Large intestine (tissue), 3 donors: ENCODE measurements around the gene PIK3C2A. TPM values are rescaled to one million over a fixed set of nuclear protein-coding genes. Genes with fewer than 3 reads are reported as not detected.

Experiments used
- DNase-seq, 2 donors: peaks; one replicate each; pipeline versions ENCODE4 v3.0.0 to v3.0.0-alpha.2; 2013
- H3K27ac ChIP-seq: one replicate; pipeline ENCODE4 v1.5.1; 2013; ENCODE audit warnings: low read length
- H3K27me3 ChIP-seq: 2 replicates; pipeline ENCODE4 v1.6.1; 2013; ENCODE audit warnings: low read length; ENCODE audit not compliant: control insufficient read depth, insufficient read depth
- H3K36me3 ChIP-seq: 2 replicates; pipeline ENCODE4 v1.6.1; 2013; ENCODE audit warnings: low read length; ENCODE audit not compliant: control insufficient read depth, insufficient read depth
- H3K4me1 ChIP-seq: one replicate; pipeline ENCODE4 v1.6.1; 2013; ENCODE audit warnings: low read length; ENCODE audit not compliant: control insufficient read depth, insufficient read depth
- H3K4me3 ChIP-seq: one replicate; pipeline ENCODE4 v1.5.1; 2013; ENCODE audit warnings: low read length
- H3K9me3 ChIP-seq: one replicate; pipeline ENCODE4 v1.6.1; 2013; ENCODE audit warnings: mild to moderate bottlenecking, low read depth, low read length, moderate library complexity; ENCODE audit not compliant: control insufficient read depth
- WGBS: methylation state at CpG from one replicate; pipeline ENCODE4 v1.1.5; 2013; ENCODE audit warnings: low lambda C conversion rate; ENCODE audit not compliant: insufficient coverage; 5-methylcytosine and 5-hydroxymethylcytosine counted together
- polyA plus RNA-seq: library from polyadenylated mRNA; unstranded; fragments of 120-200 nt; gene quantifications from one replicate; pipeline ENCODE4 v1.2.1, GENCODE V29; 2013

Gene PIK3C2A
- polyA plus RNA-seq, 1 donor, result 49.8 TPM

GRCh38 chr11:17217401-17217800 lies 9.6 kb upstream of the PIK3C2A start:
- Histone ChIP-seq H3K36me3 (no peaks in the 10 kb centered on the region), H3K27me3 (no peaks in the 10 kb centered on the region), H3K4me3 (no peak overlapping the region), H3K4me1 (no peaks in the 10 kb centered on the region), H3K9me3 (no peaks in the 10 kb centered on the region), H3K27ac (no peak overlapping the region)
- WGBS, result 100% methylated on average over 3 of the region's 3 CpGs
- no peak for DNase-seq

- Histone ChIP-seq H3K4me3 (no peak overlapping the region), H3K4me1 (peaks cover 6% of the 10 kb centered on the region), H3K9me3 (no peaks in the 10 kb centered on the region), H3K27me3 (no peaks in the 10 kb centered on the region), H3K36me3 (no peaks in the 10 kb centered on the region), H3K27ac (no peak overlapping the region)
- DNase-seq, result no peak
Measured at GRCh38 chr11:17214338-17214737, 6.6 kb upstream of the PIK3C2A start.

- Histone ChIP-seq H3K9me3 (no peaks in the 10 kb centered on the region), H3K27me3 (no peaks in the 10 kb centered on the region), H3K36me3 (no peaks in the 10 kb centered on the region), H3K27ac (no peak overlapping the region), H3K4me3 (no peak overlapping the region), H3K4me1 (peaks cover 6% of the 10 kb centered on the region)
- no peak for DNase-seq
- WGBS, result no CpG with 5 or more reads among the region's 1 CpG
Measured at GRCh38 chr11:17211286-17211685, 3.5 kb upstream of the PIK3C2A start.

- no CpG with 5 or more reads among the region's 1 CpG for whole genome bisulfite sequencing
- Histone ChIP-seq H3K27ac (peak overlapping the region; percentile 33), H3K4me1 (peaks cover 6% of the 10 kb centered on the region), H3K9me3 (no peaks in the 10 kb centered on the region), H3K27me3 (no peaks in the 10 kb centered on the region), H3K4me3 (no peak overlapping the region), H3K36me3 (no peaks in the 10 kb centered on the region)
- DNase-seq, result peak in 1 of 2 donors; percentile 14
Measured at GRCh38 chr11:17209939-17210245, 2.1 kb upstream of the PIK3C2A start.

GRCh38 chr11:17208257-17208999 lies 642 bp upstream of the PIK3C2A start:
- H3K36me3 ChIP-seq, result no peaks in the 10 kb centered on the region
- H3K4me3 ChIP-seq, result peak overlapping the region; percentile 99
- H3K27ac ChIP-seq, result peak overlapping the region; percentile 99
- no CpG with 5 or more reads among the region's 26 CpGs for WGBS
- no peaks in the 10 kb centered on the region for H3K27me3 ChIP-seq
- peak; percentile 91 to 94 for DNase-seq
- H3K9me3 ChIP-seq, result no peaks in the 10 kb centered on the region
- H3K4me1 ChIP-seq, result peaks cover 6% of the 10 kb centered on the region

- Histone ChIP-seq H3K27ac (peak overlapping the region; percentile 99), H3K4me1 (peaks cover 6% of the 10 kb centered on the region), H3K4me3 (peak overlapping the region; percentile 99), H3K9me3 (no peaks in the 10 kb centered on the region), H3K27me3 (no peaks in the 10 kb centered on the region), H3K36me3 (no peaks in the 10 kb centered on the region)
- peak; percentile 26 to 58 for DNase-seq
- WGBS, result no CpG with 5 or more reads among the region's 2 CpGs
Measured at GRCh38 chr11:17206463-17206862, 1.3 kb downstream of the PIK3C2A start.

GRCh38 chr11:17197431-17197898 lies 10.3 kb downstream of the PIK3C2A start:
- Histone ChIP-seq H3K27me3 (no peaks in the 10 kb centered on the region), H3K36me3 (peaks cover 15% of the 10 kb centered on the region), H3K27ac (peak overlapping the region; percentile 19), H3K4me1 (peaks cover 4% of the 10 kb centered on the region), H3K9me3 (peaks cover 4% of the 10 kb centered on the region), H3K4me3 (no peak overlapping the region)
- DNase-seq, result peak; percentile 56 to 88

- Histone ChIP-seq H3K4me1 (no peaks in the 10 kb centered on the region), H3K4me3 (no peak overlapping the region), H3K36me3 (peaks cover 23% of the 10 kb centered on the region), H3K27ac (no peak overlapping the region), H3K27me3 (no peaks in the 10 kb centered on the region), H3K9me3 (no peaks in the 10 kb centered on the region)
- no CpG with 5 or more reads among the region's 2 CpGs for WGBS
- DNase-seq, result no peak
Measured at GRCh38 chr11:17188675-17189074, 19.1 kb downstream of the PIK3C2A start.

- peaks cover 21% of the 10 kb centered on the region for H3K36me3 ChIP-seq
- DNase-seq, result no peak
Measured at GRCh38 chr11:17186932-17187692, 20.7 kb downstream of the PIK3C2A start.

GRCh38 chr11:17185938-17186337 lies 21.8 kb downstream of the PIK3C2A start:
- Histone ChIP-seq H3K4me3 (no peak overlapping the region), H3K4me1 (no peaks in the 10 kb centered on the region), H3K27ac (no peak overlapping the region), H3K27me3 (no peaks in the 10 kb centered on the region), H3K9me3 (no peaks in the 10 kb centered on the region), H3K36me3 (peaks cover 17% of the 10 kb centered on the region)
- DNase-seq, result no peak
- 100% methylated on average over 1 of the region's 2 CpGs for WGBS

More at GRCh38 chr11:17186932-17187692, 20.7 kb downstream of the PIK3C2A start:
- H3K4me1 ChIP-seq, result no peaks in the 10 kb centered on the region
- H3K27me3 ChIP-seq, result no peaks in the 10 kb centered on the region
- no peaks in the 10 kb centered on the region for H3K9me3 ChIP-seq
- H3K4me3 ChIP-seq, result no peak overlapping the region
- 94% methylated on average over 2 of the region's 3 CpGs for WGBS
- H3K27ac ChIP-seq, result no peak overlapping the region
